Ascending aorta (tissue), 2 donors: Measurements from ENCODE around the gene RIPOR1. TPM values are rescaled to one million over a fixed set of nuclear protein-coding genes. Genes with fewer than 3 reads are reported as not detected.

ENCODE experiments used
- DNase-seq, 2 donors: peaks; one replicate each; pipeline ENCODE4 v3.0.0-alpha.2; 2019; ENCODE audit warnings: low spot score in 2 of 2
- H3K27ac ChIP-seq, 2 donors: fragments of 200-600 bp; sonication (generic); one replicate each; pipeline ENCODE4 v1.5.1; 2016 to 2017; ENCODE audit warnings: mild to moderate bottlenecking in 1 of 2
- H3K27me3 ChIP-seq: fragments of 200-600 bp; sonication (generic); one replicate; pipeline ENCODE4 v1.5.1; 2017
- H3K36me3 ChIP-seq, 2 donors: fragments of 200-600 bp; sonication (generic); one replicate each; pipeline ENCODE4 v1.5.1; 2016
- H3K4me1 ChIP-seq, 2 donors: fragments of 200-600 bp; sonication (generic); one replicate each; pipeline ENCODE4 v1.5.1; 2016 to 2017; ENCODE audit warnings: mild to moderate bottlenecking in 1 of 2
- H3K4me3 ChIP-seq, 2 donors: fragments of 200-600 bp; sonication (generic); one replicate each; pipeline ENCODE4 v1.5.1; 2016 to 2017; ENCODE audit warnings: mild to moderate bottlenecking in 1 of 2
- H3K9me3 ChIP-seq, 2 donors: fragments of 200-600 bp; sonication (generic); one replicate each; pipeline ENCODE4 v1.5.1; 2016
- CTCF ChIP-seq, 3 experiments: fragments of 200-600 bp in 2 of 3; fragments of 450-650 bp in 1 of 3; sonication (generic) in 2 of 3; IDR thresholded peaks; one replicate each; pipeline ENCODE4 v1.5.1; 2016 to 2019; ENCODE audit warnings: antibody characterized with exemption in 3 of 3, mild to moderate bottlenecking in 1 of 3, moderate library complexity in 1 of 3
- intact Hi-C: fragments of 100-400 bp; cut with DNase I; formaldehyde crosslinking; loops from one replicate; pipeline ENCODE4 v1.15.1; 2023
- total RNA-seq: library from RNA; depleted of rRNA; stranded (reverse); fragments of >200 nt; gene quantifications from one replicate; pipeline ENCODE4 v1.1.0, GENCODE V29; 2016

Gene RIPOR1
- total RNA-seq, 1 donor from 2014 or later, result 182 TPM

- TF ChIP-seq CTCF (IDR thresholded peaks at IDR 0.05), result no peak
- H3K27ac ChIP-seq, result no peak overlapping the region
- H3K4me1 ChIP-seq, result peaks cover 0 to 5% of the 10 kb centered on the region in 2 donors
- no peaks in the 10 kb centered on the region for H3K27me3 ChIP-seq
- intact Hi-C loops, result no loop called here
- DNase-seq, result no peak
- no peaks in the 10 kb centered on the region for H3K36me3 ChIP-seq
- H3K4me3 ChIP-seq, result no peak overlapping the region
- no peaks in the 10 kb centered on the region for H3K9me3 ChIP-seq
These were observed 9.4 kb upstream of the RIPOR1 start for GRCh38 chr16:67519242-67519641.

- H3K4me1 ChIP-seq, result peaks cover 0 to 5% of the 10 kb centered on the region in 2 donors
- intact Hi-C loops, result loop anchor here (1.0 to 10.0 kb wide), 8 partner anchors 9 to 444 kb away; partner anchors contain the start of genes ATP6V0D1, CTCF, GFOD2 and SLC12A4
- H3K4me3 ChIP-seq, result peak overlapping the region; percentile 55 to 63
- peak overlapping the region; percentile 84 to 96 for H3K27ac ChIP-seq
- H3K36me3 ChIP-seq, result no peaks in the 10 kb centered on the region
- peak; percentile 79 to 99 for DNase-seq
- no peaks in the 10 kb centered on the region for H3K27me3 ChIP-seq
- no peaks in the 10 kb centered on the region for H3K9me3 ChIP-seq
- TF ChIP-seq CTCF (IDR thresholded peaks at IDR 0.05), result peak; percentile 80 to 98 (median 89)
These were observed 7.4 kb upstream of the RIPOR1 start for GRCh38 chr16:67521095-67521804.

GRCh38 chr16:67525176-67525860 lies 3.3 kb upstream of the RIPOR1 start:
- Histone ChIP-seq H3K36me3 (no peaks in the 10 kb centered on the region), H3K4me1 (peaks cover 0 to 5% of the 10 kb centered on the region in 2 donors), H3K27me3 (no peaks in the 10 kb centered on the region), H3K9me3 (no peaks in the 10 kb centered on the region), H3K4me3 (no peak overlapping the region), H3K27ac (no peak overlapping the region)
- TF ChIP-seq CTCF (IDR thresholded peaks at IDR 0.05), result no peak
- DNase-seq, result no peak
- intact Hi-C loops, result loop anchor here (5.0 to 10.0 kb wide), 3 partner anchors 282 to 439 kb away; partner anchors contain the start of genes PSMB10, RANBP10, SLC12A4 and TSNAXIP1

- H3K4me1 ChIP-seq, result peaks cover 7 to 10% of the 10 kb centered on the region in 2 donors
- TF ChIP-seq CTCF (IDR thresholded peaks at IDR 0.05), result no peak
- intact Hi-C loops, result loop anchor here (5.0 to 10.0 kb wide), 3 partner anchors 281 to 439 kb away; partner anchors contain the start of genes PSMB10, RANBP10, SLC12A4 and TSNAXIP1
- no peak overlapping the region for H3K27ac ChIP-seq
- no peak for DNase-seq
- H3K4me3 ChIP-seq, result no peak overlapping the region
- no peaks in the 10 kb centered on the region for H3K27me3 ChIP-seq
- no peaks in the 10 kb centered on the region for H3K9me3 ChIP-seq
- H3K36me3 ChIP-seq, result no peaks in the 10 kb centered on the region
These were observed 2.4 kb upstream of the RIPOR1 start for GRCh38 chr16:67526149-67526791.

- TF ChIP-seq CTCF (IDR thresholded peaks at IDR 0.05), result no peak
- intact Hi-C loops, result loop anchor here (5.0 to 10.0 kb wide), 3 partner anchors 278 to 436 kb away; partner anchors contain the start of genes PSMB10, RANBP10, SLC12A4 and TSNAXIP1
- no peaks in the 10 kb centered on the region for H3K27me3 ChIP-seq
- no peaks in the 10 kb centered on the region for H3K9me3 ChIP-seq
- no peak for DNase-seq
- H3K4me1 ChIP-seq, result peaks cover 7 to 9% of the 10 kb centered on the region in 2 donors
- peak overlapping the region; percentile 77 to 97 for H3K4me3 ChIP-seq
- H3K27ac ChIP-seq, result peak overlapping the region; percentile 93 to 99
- H3K36me3 ChIP-seq, result no peaks in the 10 kb centered on the region
These were observed 397 bp downstream of the RIPOR1 start for GRCh38 chr16:67528870-67529581.
